HL-60 (cell line): Measurements from ENCODE around the gene RHOH.

ENCODE experiments used
- DNase-seq, 2 experiments: peaks; one replicate each; pipeline ENCODE4 v3.0.0-alpha.2; 2010 to 2020; ENCODE audit warnings: low read depth in 1 of 2, low spot score in 1 of 2
- H3K27ac ChIP-seq: fragments of 250-450 bp; sonication (Bioruptor Pico); replicated peaks from 2 replicates; pipeline ENCODE4 v1.5.1; 2020; ENCODE audit warnings: mild to moderate bottlenecking, moderate library complexity
- H3K27me3 ChIP-seq: fragments of 250-450 bp; sonication (Bioruptor Pico); 2 replicates; pipeline ENCODE4 v1.5.1; 2021; ENCODE audit warnings: mild to moderate bottlenecking, moderate library complexity; ENCODE audit not compliant: insufficient read depth, poor library complexity, severe bottlenecking
- H3K4me3 ChIP-seq: replicated peaks from 2 replicates; pipeline ENCODE4 v1.5.1; 2011; ENCODE audit warnings: mild to moderate bottlenecking, control low read depth, low read length; ENCODE audit not compliant: insufficient read depth
- CTCF ChIP-seq: IDR thresholded peaks from one replicate; pipeline ENCODE4 v1.5.1; 2011; ENCODE audit warnings: low read length, control low read depth, inconsistent platforms; ENCODE audit not compliant: insufficient read depth
- GABPA ChIP-seq: IDR thresholded peaks from 2 replicates; pipeline ENCODE4 v1.6.1; 2012; ENCODE audit warnings: low read depth
- POLR2AphosphoS5 ChIP-seq: IDR thresholded peaks from 2 replicates; pipeline ENCODE4 v1.6.1; 2012; ENCODE audit warnings: low read depth
- REST ChIP-seq: IDR thresholded peaks from 2 replicates; pipeline ENCODE4 v1.6.1; 2012; ENCODE audit warnings: low read depth; ENCODE audit not compliant: insufficient replicate concordance
- SPI1 ChIP-seq: IDR thresholded peaks from 2 replicates; pipeline ENCODE4 v1.6.1; 2012; ENCODE audit warnings: low read depth, mild to moderate bottlenecking, borderline replicate concordance

RHOH gene

GRCh38 chr4:40224432-40224831 lies 27.6 kb downstream of the RHOH start:
- Histone ChIP-seq H3K27me3 (no peaks in the 10 kb centered on the region), H3K4me3 (no peak overlapping the region), H3K27ac (no peak overlapping the region)
- DNase-seq, result no peak
- TF ChIP-seq SPI1 (no peak), CTCF (no peak)

- TF ChIP-seq POLR2AphosphoS5 (no peak), GABPA (no peak), SPI1 (no peak), CTCF (no peak), REST (no peak)
- H3K27ac ChIP-seq, result no peak overlapping the region
- no peak overlapping the region for H3K4me3 ChIP-seq
- H3K27me3 ChIP-seq, result no peaks in the 10 kb centered on the region
- no peak for DNase-seq
These were observed 28.7 kb downstream of the RHOH start for GRCh38 chr4:40225497-40225896.

GRCh38 chr4:40227284-40227683 lies 30.5 kb downstream of the RHOH start:
- DNase-seq, result peak in 1 of 2 experiments; percentile 35
- TF ChIP-seq SPI1 (no peak), REST (no peak), POLR2AphosphoS5 (no peak), CTCF (no peak), GABPA (no peak)
- no peaks in the 10 kb centered on the region for H3K27me3 ChIP-seq
- no peak overlapping the region; the same call in 1 of the 2 replicates for H3K27ac ChIP-seq
- H3K4me3 ChIP-seq, result no peak overlapping the region
